Germinal center (tissue), 1 donor: ENCODE measurements around the gene ZCCHC4.
"Not testable (repeated sequence)": the region's sequence is repeated elsewhere in the genome, so short reads cannot be mapped to it uniquely, and the experiment has no call there.

Experiments used
- DNase-seq: peaks from one replicate; pipeline ENCODE4 v3.0.0; 2012; ENCODE audit warnings: mixed read lengths, low spot score

Gene ZCCHC4

GRCh38 chr4:25320773-25321172 lies 8.2 kb downstream of the ZCCHC4 start:
- DNase-seq: no peak

- DNase-seq: no peak
Observed at GRCh38 chr4:25321703-25322102, 9.1 kb downstream of the ZCCHC4 start.

GRCh38 chr4:25328463-25328862 lies 15.9 kb downstream of the ZCCHC4 start:
- not testable (repeated sequence) for DNase-seq

- no peak for DNase-seq
Observed at GRCh38 chr4:25330335-25330734, 17.8 kb downstream of the ZCCHC4 start.

GRCh38 chr4:25330905-25331808 lies 18.6 kb downstream of the ZCCHC4 start:
- DNase-seq: no peak

- no peak for DNase-seq
Observed at GRCh38 chr4:25343671-25344070, 31.1 kb downstream of the ZCCHC4 start.

GRCh38 chr4:25345744-25346143 lies 33.2 kb downstream of the ZCCHC4 start:
- DNase-seq: no peak

- DNase-seq: no peak
Observed at GRCh38 chr4:25346913-25347312, 34.3 kb downstream of the ZCCHC4 start.

- DNase-seq: no peak
Observed at GRCh38 chr4:25347473-25347872, 34.9 kb downstream of the ZCCHC4 start.

GRCh38 chr4:25347971-25348370 lies 35.4 kb downstream of the ZCCHC4 start:
- DNase-seq: no peak

GRCh38 chr4:25350561-25350960 lies 38.0 kb downstream of the ZCCHC4 start:
- DNase-seq: no peak

- DNase-seq: no peak
Observed at GRCh38 chr4:25351777-25352416, 39.3 kb downstream of the ZCCHC4 start.

- no peak for DNase-seq
Observed at GRCh38 chr4:25356068-25356467, 43.5 kb downstream of the ZCCHC4 start.

- DNase-seq: no peak
Observed at GRCh38 chr4:25358515-25359275, 46.1 kb downstream of the ZCCHC4 start.

- no peak for DNase-seq
Observed at GRCh38 chr4:25361253-25361652, 48.7 kb downstream of the ZCCHC4 start.

- DNase-seq: peak; percentile 16
Observed at GRCh38 chr4:25367004-25367621, 54.5 kb downstream of the ZCCHC4 start.

GRCh38 chr4:25367877-25368276 lies 55.3 kb downstream of the ZCCHC4 start:
- no peak for DNase-seq

- no peak for DNase-seq
Observed at GRCh38 chr4:25368315-25368714, 55.7 kb downstream of the ZCCHC4 start.

GRCh38 chr4:25370242-25370641 lies 57.7 kb downstream of the ZCCHC4 start:
- DNase-seq: no peak

GRCh38 chr4:25372549-25372948 lies 60.0 kb downstream of the ZCCHC4 start:
- not testable (repeated sequence) for DNase-seq

GRCh38 chr4:25376754-25377571 lies 64.4 kb downstream of the ZCCHC4 start, which contains the start of gene ANAPC4:
TSS of gene ANAPC4 (plus strand) at chr4:25377263. CDS start at chr4:25377428, 165 bp downstream.
- DNase-seq: peak; percentile 98
